Measurements from ENCODE around the gene NTSR1. TPM values are rescaled to one million over a fixed set of nuclear protein-coding genes. Genes with fewer than 3 reads are reported as not detected.

Gene NTSR1
- total and polyA plus RNA-seq, 2 of the 13 experiments (the other 11 are each of a cell fraction or from before 2014, with no cell fraction given) = 0.09 to 0.12 TPM

DNA sequence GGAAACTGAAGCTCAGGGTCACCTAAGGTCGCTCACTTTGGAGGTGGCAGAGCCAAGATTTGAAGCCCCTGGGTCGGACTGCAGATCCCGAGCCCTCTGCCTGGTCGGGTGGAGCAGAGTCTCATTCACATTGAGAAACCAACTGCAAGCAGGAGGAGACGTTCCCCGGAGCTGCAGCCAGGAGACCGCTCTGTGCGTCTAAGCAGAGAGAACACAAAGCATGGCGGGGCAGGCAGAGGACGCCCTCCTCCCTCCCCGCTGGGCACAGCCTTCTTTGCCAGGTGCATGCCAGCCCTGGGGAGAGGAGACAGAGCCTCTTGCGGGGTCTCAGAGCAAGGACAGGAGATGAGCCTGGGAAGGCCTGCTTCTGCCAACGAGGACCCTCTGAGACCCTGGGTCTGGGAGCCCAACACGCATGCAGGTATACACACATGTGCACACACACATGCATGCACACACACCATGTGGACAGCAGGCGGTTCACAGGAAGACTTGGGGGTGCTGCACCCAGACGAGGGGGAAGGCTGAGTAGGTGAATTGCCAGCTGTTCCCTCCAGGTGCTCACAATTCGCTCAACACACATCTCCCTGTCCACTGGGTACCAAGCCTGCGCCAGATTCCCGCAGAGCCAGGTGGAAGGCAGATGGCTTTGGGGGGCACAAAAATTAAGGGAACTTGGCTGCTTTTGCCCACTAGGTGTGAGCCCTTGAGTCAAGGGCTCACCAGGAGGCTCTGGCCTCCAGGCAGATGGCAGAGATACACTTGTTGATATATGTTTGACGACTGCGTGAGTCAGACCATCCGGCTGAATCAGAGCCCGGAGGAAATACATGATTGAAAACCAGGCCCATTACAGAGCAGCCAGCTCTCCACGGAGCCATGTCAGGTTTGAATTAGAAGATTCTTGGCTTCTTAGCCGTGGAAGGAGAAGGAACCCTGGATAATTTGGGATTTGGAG, 5.5 kb upstream of the NTSR1 start:
- peak; percentile 7; the same call in 1 of the 2 replicates for TF ChIP-seq SMC3 (IDR thresholded peaks at IDR 0.05; ENCODE audit: low read length)
- TF ChIP-seq, protein P1, sequence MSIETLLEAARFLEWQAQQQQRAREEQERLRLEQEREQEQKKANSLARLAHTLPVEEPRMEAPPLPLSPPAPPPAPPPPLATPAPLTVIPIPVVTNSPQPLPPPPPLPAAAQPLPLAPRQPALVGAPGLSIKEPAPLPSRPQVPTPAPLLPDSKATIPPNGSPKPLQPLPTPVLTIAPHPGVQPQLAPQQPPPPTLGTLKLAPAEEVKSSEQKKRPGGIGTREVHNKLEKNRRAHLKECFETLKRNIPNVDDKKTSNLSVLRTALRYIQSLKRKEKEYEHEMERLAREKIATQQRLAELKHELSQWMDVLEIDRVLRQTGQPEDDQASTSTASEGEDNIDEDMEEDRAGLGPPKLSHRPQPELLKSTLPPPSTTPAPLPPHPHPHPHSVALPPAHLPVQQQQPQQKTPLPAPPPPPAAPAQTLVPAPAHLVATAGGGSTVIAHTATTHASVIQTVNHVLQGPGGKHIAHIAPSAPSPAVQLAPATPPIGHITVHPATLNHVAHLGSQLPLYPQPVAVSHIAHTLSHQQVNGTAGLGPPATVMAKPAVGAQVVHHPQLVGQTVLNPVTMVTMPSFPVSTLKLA (IDR thresholded peaks at IDR 0.05) = peak; percentile 96
- TF ChIP-seq, protein P2, sequence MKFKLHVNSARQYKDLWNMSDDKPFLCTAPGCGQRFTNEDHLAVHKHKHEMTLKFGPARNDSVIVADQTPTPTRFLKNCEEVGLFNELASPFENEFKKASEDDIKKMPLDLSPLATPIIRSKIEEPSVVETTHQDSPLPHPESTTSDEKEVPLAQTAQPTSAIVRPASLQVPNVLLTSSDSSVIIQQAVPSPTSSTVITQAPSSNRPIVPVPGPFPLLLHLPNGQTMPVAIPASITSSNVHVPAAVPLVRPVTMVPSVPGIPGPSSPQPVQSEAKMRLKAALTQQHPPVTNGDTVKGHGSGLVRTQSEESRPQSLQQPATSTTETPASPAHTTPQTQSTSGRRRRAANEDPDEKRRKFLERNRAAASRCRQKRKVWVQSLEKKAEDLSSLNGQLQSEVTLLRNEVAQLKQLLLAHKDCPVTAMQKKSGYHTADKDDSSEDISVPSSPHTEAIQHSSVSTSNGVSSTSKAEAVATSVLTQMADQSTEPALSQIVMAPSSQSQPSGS (CRISPR knock-in tag; IDR thresholded peaks at IDR 0.05) = no peak
- no peak for TF ChIP-seq ZNF615 (CRISPR knock-in tag; IDR thresholded peaks at IDR 0.05; ENCODE audit: borderline replicate concordance)
- TF ChIP-seq FOSL1 (CRISPR knock-in tag; IDR thresholded peaks at IDR 0.05; ENCODE audit: borderline replicate concordance) = 0 out of 2 replicates have a peak, but pooled peaks have one; percentile 22
- peak; percentile 64 for TF ChIP-seq FOSL2 (CRISPR knock-in tag; IDR thresholded peaks at IDR 0.05)
- TF ChIP-seq STAG1 (CRISPR knock-in tag; IDR thresholded peaks at IDR 0.05) = peak; percentile 31; the same call in 1 of the 2 replicates
- Histone ChIP-seq H3K4me1 (ENCODE audit: insufficient read depth, low read length) (peaks cover 8% of the 10 kb centered on the region; the same call in 1 of the 2 replicates), H3K4me3 (replicated peaks in 1 of 3; ENCODE audit: insufficient read depth in 1 of 3, low read depth in 2 of 3, low read length in 3 of 3) (no peak overlapping the region), H3K79me2 (ENCODE audit: insufficient read depth, low read length) (no peaks in the 10 kb centered on the region), H3K9me3 (ENCODE audit: low read length) (no peaks in the 10 kb centered on the region), H3K27ac (ENCODE audit: extremely low read length, insufficient read depth, low read length) (no peak overlapping the region), H3K27me3 (ENCODE audit: control insufficient read depth in 1 of 2, insufficient read depth in 2 of 2, low read length in 2 of 2) (peaks cover 42 to 99% of the 10 kb centered on the region in 2 experiments), H3K9ac (ENCODE audit: insufficient read depth, low read depth, low read length) (no peak overlapping the region), H3K36me3 (replicated peaks in 1 of 2; ENCODE audit: control insufficient read depth in 1 of 2, insufficient read depth in 2 of 2, low read length in 2 of 2) (no peaks in the 10 kb centered on the region), H2AFZ (ENCODE audit: low read length) (no peak overlapping the region), H3K4me2 (ENCODE audit: low read depth, low read length) (no peak overlapping the region), H4K20me1 (ENCODE audit: insufficient read depth, low read length) (no peaks in the 10 kb centered on the region; the same call in 1 of the 2 replicates)
- WGBS (ENCODE audit: low lambda C conversion rate) = 27% methylated on average over 25 of the region's 25 CpGs
- BruUV-seq (replicated peaks) = no TSS peak
- intact Hi-C loops (cut with micrococcal nuclease; ENCODE audit: unreplicated experiment) = no loop called here
- DNase-seq (ENCODE audit: low spot score) = peak; percentile 48
- ATAC-seq = peak; percentile 13; the same call in 1 of the 3 replicates
- in situ Hi-C loops (cut with HindIII; ENCODE audit: extremely low pct_ligation_motif_present, low pct_unique_long_range_greater_than_20kb) = no loop called here
- ChIA-PET CTCF (ENCODE audit: low intra/inter-chr PET ratio, low total read pairs) (no interaction called here), POLR2A (no interaction called here)
- no peak for FAIRE-seq
